SK-N-MC (cell line): ENCODE measurements around the gene TBCC.

ENCODE experiments used
- EZH2 ChIP-seq: fragments of 200-600 bp; sonication (generic); IDR thresholded peaks from one replicate; pipeline ENCODE4 v1.6.1; 2017; ENCODE audit warnings: antibody characterized with exemption
- POLR2AphosphoS5 ChIP-seq: IDR thresholded peaks from 2 replicates; pipeline ENCODE4 v1.6.1; 2012; ENCODE audit warnings: mild to moderate bottlenecking, low read depth, low read length, borderline replicate concordance

DNA sequence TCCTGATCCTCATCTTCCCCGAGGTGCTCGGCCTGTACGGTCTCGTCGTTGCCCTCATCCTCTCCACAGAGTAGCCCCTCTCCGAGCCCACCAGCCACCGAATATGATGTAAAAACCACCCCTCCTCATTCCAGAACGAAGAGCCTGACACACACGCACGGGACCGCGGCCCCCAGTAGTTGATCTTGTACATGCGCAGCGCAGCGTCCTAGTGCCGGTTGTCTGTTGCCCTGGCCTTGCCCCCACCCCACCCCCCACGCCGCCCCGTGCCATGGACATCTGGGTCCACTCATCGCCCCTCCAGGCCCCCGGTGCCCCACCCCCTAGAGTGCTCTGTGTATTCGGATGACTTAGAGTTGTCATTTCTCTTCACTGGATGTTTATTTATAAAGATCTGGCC is 18.3 kb downstream of the TBCC start:
- TF ChIP-seq POLR2AphosphoS5 (no peak), EZH2 (no peak)
